Stimulated activated CD4-positive, alpha-beta T cell treated with anti-CD3 and anti-CD28 coated beads, Interleukin-4, amount 100 ng/mL, for 1 hour (primary cell): ENCODE results near the gene OR8J3.
"Not testable (repeated sequence)": the region's sequence is repeated elsewhere in the genome, so short reads cannot be mapped to it uniquely, and the experiment has no call there.

Experiments used
- DNase-seq: peaks from one replicate; pipeline ENCODE4 v3.0.0-alpha.2; 2020

Gene OR8J3

GRCh38 chr11:56140151-56140661 lies at the start of gene OR8J3:
Gene OR8J3, minus strand, starts transcription at chr11:56140201. Its CDS starts 2,483 bp downstream, at chr11:56137718.
- DNase-seq: no peak

- no peak for DNase-seq
Observed at GRCh38 chr11:56188602-56189001, 48.6 kb upstream of the OR8J3 start.

- no peak for DNase-seq
Observed at GRCh38 chr11:56183459-56183858, 43.5 kb upstream of the OR8J3 start.

GRCh38 chr11:56176318-56176717 lies 36.3 kb upstream of the OR8J3 start, which contains the start of gene OR5J2:
Gene OR5J2, plus strand, starts transcription at chr11:56176618. Its CDS starts 0 bp downstream, at chr11:56176618.
- DNase-seq: no peak

GRCh38 chr11:56172256-56172830 lies 32.3 kb upstream of the OR8J3 start:
- no peak for DNase-seq

- no peak for DNase-seq
Observed at GRCh38 chr11:56163804-56164203, 23.8 kb upstream of the OR8J3 start.

- DNase-seq: no peak
Observed at GRCh38 chr11:56160217-56160616, 20.2 kb upstream of the OR8J3 start, which contains the start of gene OR8K5. Gene OR8K5, minus strand, starts transcription at chr11:56160317. Its CDS starts 0 bp downstream, at chr11:56160317.

- no peak for DNase-seq
Observed at GRCh38 chr11:56152333-56152732, 12.3 kb upstream of the OR8J3 start.

- DNase-seq: no peak
Observed at GRCh38 chr11:56151376-56151775, 11.4 kb upstream of the OR8J3 start.

GRCh38 chr11:56143681-56144080 lies 3.7 kb upstream of the OR8J3 start:
- DNase-seq: not testable (repeated sequence)

GRCh38 chr11:56122073-56122472 lies 17.9 kb downstream of the OR8J3 start, which contains the start of gene OR8H3:
Gene OR8H3, plus strand, starts transcription at chr11:56122373. Its CDS starts 0 bp downstream, at chr11:56122373.
- DNase-seq: no peak

- DNase-seq: no peak
Observed at GRCh38 chr11:56103210-56103737, 36.7 kb downstream of the OR8J3 start, which contains the start of gene OR8H2. Gene OR8H2, plus strand, starts transcription at chr11:56103687. Its CDS starts 1,356 bp downstream, at chr11:56105043.

- no peak for DNase-seq
Observed at GRCh38 chr11:56093008-56093407, 47.0 kb downstream of the OR8J3 start, which contains the start of gene OR8I2. Gene OR8I2, plus strand, starts transcription at chr11:56093308. Its CDS starts 0 bp downstream, at chr11:56093308.

- DNase-seq: no peak
Observed at GRCh38 chr11:56089697-56090096, 50.3 kb downstream of the OR8J3 start.
